Measurements from ENCODE around the gene BLNK.

BLNK gene

GRCh38 chr10:96287392-96288105, 16.2 kb upstream of the BLNK start:
- no peak for DNase-seq

GRCh38 chr10:96285331-96285752, 14.0 kb upstream of the BLNK start:
- DNase-seq: no peak

GRCh38 chr10:96283756-96284155, 12.4 kb upstream of the BLNK start:
- DNase-seq: no peak

- no peak for DNase-seq
These were observed 12.0 kb upstream of the BLNK start for GRCh38 chr10:96283351-96283750.

- no peak for DNase-seq
These were observed 10.2 kb upstream of the BLNK start for GRCh38 chr10:96281444-96282029.

GRCh38 chr10:96280859-96281258, 9.5 kb upstream of the BLNK start:
- DNase-seq: no peak

- no peak for DNase-seq
These were observed 7.8 kb upstream of the BLNK start for GRCh38 chr10:96279191-96279641.

GRCh38 chr10:96276831-96277230, 5.5 kb upstream of the BLNK start:
- DNase-seq: no peak

GRCh38 chr10:96276426-96276825, 5.1 kb upstream of the BLNK start:
- no peak for DNase-seq

GRCh38 chr10:96275685-96276418, 4.5 kb upstream of the BLNK start:
- no peak for DNase-seq

GRCh38 chr10:96272316-96273280, 1.2 kb upstream of the BLNK start:
- no peak for DNase-seq

- no peak for DNase-seq
These were observed 798 bp downstream of the BLNK start for GRCh38 chr10:96270571-96270970.

GRCh38 chr10:96269438-96270300, 1.7 kb downstream of the BLNK start:
- no peak for DNase-seq

GRCh38 chr10:96268341-96268909, 2.9 kb downstream of the BLNK start:
- no peak for DNase-seq

- DNase-seq: no peak
These were observed 4.1 kb downstream of the BLNK start for GRCh38 chr10:96267234-96267705.

- no peak for DNase-seq
These were observed 5.1 kb downstream of the BLNK start for GRCh38 chr10:96266118-96266770.

- no peak for DNase-seq
These were observed 6.4 kb downstream of the BLNK start for GRCh38 chr10:96264938-96265337.

GRCh38 chr10:96263669-96264068, 7.7 kb downstream of the BLNK start:
- no peak for DNase-seq

GRCh38 chr10:96263176-96263575, 8.2 kb downstream of the BLNK start:
- no peak for DNase-seq

GRCh38 chr10:96261930-96262329, 9.4 kb downstream of the BLNK start:
- DNase-seq: no peak

GRCh38 chr10:96261132-96261531, 10.2 kb downstream of the BLNK start:
- no peak for DNase-seq
